ENCODE results near the gene CALCB.
"Not testable (repeated sequence)": the region's sequence is repeated elsewhere in the genome, so short reads cannot be mapped to it uniquely, and the experiment has no call there.

Gene CALCB

DNA sequence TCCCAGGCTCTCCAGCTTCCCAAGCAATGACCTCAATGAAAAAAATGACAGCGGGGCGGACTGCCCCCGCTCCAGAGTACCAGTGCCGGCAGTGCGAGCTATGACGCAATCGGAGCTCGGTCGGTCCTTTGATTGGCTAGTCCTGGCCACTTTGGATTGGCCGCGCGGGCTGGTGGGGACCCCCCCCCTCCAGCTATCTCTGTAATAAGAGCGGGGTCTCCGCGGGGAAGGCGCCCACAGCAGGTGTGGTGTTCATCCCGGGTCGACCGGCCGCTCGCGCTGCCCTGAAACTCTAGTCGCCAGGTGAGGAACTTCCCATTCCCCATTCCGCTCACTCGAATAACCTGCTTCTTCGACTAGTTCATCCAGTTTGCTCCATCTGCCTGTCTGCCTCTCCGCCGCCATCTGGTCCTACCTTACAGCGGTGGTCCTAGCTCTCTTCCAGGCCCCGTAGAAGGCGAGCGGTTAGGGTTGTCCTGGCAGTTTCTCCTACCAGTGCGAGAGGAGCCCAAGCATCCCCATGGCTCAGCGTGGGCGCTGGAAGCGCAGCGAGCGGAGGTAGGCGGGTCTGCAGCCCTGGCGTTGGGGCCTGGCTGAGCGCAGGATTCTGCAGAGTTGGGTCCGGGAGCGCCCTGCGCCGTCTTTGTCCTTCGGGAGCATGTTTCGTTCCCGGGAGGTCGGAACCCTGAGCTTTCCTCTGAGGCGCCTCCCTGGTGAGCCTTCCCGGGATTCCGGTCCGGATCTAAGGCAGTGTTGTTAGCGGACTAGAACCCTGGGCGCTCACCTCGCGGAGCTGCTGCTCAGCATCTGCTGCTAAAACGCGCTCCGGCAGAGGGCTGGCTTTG, at the start of gene CALCB:
Gene CALCB (plus strand): TSS at position 233 of the 845 bp plus-strand sequence. CDS start 1,126 bp downstream, outside the sequence.
- no peak for DNase-seq

DNA sequence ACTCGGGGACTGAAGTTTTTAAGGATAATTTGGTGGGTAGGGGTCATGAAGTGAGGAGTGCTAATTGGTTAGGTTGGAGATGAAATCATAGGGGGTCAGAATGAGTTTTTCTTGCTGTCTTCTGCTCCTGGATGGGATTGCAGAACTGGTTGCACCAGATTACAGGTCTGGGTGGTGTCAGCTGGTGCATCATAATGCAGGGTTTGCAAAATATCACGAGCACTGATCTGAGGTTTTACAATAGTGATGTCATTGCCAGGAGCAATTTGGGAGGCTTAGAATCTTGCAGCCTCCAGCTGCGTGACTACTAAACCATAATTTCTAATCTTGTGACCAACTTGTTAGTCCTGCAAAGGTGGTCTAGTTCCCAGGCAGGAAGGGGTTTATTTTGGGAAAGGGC, 46.4 kb upstream of the CALCB start:
- DNase-seq = no peak

DNA sequence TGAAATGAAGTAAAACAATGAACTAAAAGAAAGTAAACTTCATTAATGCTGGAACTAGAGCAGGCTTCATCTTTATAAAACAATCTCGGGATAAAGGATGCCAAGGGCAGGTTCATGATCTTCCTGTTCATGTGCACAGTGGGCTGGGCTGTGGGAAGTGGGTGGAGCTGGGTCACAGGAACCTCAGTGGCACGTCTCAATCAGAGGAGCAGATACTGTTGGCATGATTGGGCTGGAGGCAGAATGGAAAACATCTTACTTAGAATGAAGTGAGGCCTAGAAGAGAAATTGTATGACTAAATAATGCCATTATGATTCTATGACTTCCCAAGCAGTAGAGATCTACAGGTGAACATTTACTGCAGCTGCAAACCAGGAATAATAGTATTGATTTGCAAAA, 45.4 kb upstream of the CALCB start:
- DNase-seq = no peak

- no peak for DNase-seq
Observed at GRCh38 chr11:15028379-15028778, 45.0 kb upstream of the CALCB start.

DNA sequence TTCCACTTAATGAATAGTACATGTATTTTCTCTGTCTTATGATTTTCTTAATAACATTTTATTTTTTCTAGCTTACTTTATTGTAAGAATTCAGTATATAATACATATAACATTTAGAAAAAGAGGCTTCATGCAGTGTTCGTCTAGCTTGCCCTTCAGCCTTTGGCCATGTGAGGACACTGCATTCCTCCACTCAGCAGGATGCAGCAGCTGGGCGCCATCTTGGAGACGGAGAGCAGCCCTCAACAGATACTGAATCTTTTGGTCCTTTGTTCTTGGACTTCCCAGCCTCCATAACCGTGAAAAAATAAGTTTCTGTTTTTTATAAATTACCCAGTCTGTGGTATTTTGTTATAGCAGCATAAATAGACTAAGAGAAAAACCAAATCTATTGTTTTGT, 41.4 kb upstream of the CALCB start:
- DNase-seq = not testable (repeated sequence)

DNA sequence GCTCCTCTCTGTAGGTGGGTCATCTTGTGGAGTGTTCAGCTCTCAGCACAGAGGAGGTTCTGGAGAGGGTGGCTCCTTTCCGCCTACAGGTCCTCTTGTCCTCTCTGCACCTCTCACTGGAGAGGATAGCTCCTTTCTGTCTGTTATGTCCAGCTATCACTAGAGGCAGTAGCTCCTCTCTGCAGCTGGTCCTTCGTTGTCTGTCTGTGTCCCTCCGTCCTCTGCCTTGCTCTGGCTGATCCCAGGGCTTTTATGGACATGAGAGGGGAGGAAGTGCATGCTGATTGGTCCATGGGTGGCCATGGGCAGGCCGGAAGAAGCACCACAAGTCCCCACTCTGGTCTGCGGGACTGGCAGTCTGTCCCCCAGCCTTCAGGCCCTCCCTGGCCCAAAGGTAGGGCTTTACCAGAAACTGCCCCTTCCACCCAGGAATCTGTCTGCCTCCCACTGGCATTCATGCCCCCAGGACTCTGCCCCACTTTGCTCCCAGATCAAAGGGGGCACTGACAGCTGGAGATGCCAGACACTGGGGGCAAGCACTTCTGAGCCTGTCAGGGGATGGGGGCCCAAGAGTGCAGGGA, 38.6 kb upstream of the CALCB start:
- no peak for DNase-seq

GRCh38 chr11:15035283-15035682, 38.1 kb upstream of the CALCB start:
- DNase-seq = no peak

- DNase-seq = no peak
Observed at GRCh38 chr11:15038963-15039362, 34.4 kb upstream of the CALCB start.

- DNase-seq = no peak
Observed at GRCh38 chr11:15045209-15045608, 28.2 kb upstream of the CALCB start.

DNA sequence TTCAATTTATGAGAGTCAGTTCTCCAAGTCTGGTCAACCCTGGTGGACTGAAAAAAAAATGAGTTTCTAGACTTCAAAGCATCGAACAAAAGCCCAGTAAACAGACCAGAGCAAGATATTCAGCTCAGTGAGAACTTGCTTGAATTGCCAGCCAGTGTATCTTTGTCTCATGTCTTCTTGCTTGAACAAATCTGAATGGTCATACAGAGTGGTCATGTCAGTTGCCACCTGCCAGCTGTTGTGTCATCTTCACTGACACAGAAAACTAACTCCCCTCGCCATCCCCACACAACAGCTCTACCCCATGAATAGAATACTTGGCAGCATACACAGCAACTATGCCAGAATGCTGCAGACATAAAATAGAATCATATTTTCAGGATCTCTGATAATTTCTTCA, 27.5 kb upstream of the CALCB start:
- DNase-seq = no peak

DNA sequence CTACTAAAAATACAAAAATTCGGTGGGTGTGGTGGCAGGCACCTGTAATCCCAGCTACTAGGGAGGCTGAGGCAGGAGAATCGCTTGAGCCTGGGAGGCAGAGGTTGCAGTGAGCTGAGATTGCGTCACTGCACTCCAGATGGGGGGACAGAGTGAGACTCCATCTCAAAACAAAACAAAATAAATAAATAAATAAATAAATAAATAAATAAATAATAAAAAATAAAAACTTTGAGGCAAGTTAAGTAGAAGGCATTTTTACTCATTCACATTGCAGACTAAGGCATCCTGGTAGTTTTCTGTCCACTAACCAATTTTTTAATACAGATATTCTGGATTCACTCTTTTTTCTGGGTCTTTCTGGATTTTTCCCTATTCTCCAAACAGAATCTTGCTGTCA, 26.7 kb upstream of the CALCB start:
- not testable (repeated sequence) for DNase-seq

DNA sequence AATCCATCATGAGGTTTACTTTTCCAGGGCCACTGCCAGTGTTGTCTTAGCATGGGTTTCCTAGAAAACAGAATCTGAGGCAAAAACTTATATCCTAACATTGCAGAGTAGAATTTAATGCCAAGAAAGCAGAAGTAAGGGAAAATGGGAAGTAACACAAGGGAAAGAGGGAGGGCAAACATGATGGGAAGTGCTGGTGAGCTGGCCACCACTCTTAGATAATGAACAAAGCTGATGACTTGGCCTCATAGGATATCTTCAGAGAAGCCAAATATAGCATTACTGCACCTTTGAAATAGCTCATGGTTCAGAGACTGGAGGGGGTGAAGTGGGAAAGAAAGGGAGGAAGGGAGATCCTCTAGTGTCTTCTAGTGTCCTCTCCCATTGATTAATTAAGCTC, 24.8 kb upstream of the CALCB start:
- no peak for DNase-seq

- DNase-seq = no peak
Observed at GRCh38 chr11:15053191-15053685, 20.2 kb upstream of the CALCB start.

DNA sequence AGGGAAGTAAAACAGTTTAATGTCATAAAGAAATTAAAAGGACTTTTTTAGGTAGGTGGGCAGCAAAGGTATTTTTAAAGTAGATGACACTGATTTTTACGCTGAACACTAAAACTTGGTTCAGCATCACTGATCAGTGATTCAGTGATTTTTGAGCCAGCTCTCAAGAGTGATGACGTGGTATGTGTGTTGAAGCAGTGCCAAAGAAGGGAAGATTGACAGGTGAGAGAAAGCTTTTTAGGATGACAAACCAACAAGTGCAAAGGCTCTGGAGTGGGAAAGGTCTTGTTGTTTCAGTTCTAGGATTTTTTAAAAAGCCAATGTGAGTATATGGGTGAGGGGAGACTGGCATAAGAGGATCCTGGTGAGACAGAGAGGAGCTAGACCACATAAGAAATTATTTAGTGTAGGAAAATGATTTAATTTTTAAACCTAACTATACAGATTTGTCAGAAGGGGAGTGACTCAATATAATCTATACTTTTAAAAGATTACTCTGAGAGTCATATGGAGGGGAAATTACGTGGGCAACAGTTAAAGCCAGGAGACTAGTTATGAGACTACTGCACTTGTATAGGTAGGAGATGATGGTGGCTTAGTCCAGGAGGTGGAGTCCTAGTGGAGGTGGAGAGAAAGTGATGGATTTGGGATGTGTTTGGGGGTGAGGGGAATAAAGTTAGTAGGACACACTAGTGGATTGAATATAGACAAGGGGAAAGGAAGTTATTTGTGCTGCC, 17.6 kb upstream of the CALCB start:
- no peak for DNase-seq

DNA sequence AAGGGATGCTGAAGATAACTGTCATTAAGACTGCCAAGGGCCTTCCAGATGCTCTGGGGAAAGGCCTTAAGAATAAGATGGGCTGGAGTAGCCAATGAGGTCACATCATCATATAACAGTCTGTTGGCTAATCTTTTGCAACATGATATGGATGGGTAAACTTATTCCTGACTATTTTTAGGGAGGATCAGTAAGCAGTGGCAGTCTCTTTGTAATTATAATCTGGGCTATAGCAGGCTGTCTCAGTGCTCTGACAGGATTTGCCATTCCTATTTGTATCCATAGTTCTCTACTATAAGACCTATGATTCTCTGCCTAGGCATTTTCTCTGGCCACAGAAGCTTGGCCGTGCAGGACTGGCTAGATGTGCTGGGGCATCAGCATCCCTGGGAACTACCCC, 16.1 kb upstream of the CALCB start:
- no peak for DNase-seq

- no peak for DNase-seq
Observed at GRCh38 chr11:15059132-15059915, 14.1 kb upstream of the CALCB start.

DNA sequence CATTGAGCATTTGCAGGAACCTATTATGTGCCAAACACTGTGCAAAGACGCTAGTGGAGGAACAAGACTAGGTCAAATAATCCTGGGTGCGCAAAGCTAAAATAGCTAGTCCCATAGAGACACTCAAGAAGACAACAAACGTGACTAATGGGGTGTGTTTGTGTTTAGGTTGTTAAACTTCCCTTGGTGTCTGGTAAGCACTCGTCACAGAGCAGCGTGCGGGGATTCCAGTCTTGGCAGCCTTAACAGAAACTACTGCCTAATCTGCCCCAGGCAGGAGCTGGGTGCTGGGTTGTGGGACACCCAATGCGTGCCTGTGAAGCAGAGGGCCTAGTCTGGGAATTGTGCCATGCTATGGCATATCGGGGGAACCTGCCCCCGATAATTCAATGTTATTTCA, 10.8 kb upstream of the CALCB start:
- DNase-seq = no peak

DNA sequence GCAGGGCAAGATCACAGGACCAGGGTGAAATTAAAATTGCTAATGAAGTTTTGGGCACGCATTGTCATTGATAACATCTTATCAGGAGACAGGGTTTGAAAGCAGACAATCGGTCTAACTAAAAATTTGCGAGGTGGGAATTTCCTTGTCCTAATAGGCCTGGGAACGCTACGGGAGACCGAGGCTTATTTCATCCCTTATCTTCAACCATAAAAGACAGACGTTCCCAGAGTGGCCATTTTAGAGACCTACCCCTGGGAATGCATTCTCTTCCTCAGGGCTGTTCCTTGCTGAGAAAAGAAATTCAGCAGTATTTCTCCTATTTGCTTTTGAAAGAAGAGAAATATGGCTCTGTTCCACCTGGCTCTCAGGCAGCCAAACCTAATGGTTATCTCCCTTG, 3.6 kb upstream of the CALCB start:
- DNase-seq = not testable (repeated sequence)

DNA sequence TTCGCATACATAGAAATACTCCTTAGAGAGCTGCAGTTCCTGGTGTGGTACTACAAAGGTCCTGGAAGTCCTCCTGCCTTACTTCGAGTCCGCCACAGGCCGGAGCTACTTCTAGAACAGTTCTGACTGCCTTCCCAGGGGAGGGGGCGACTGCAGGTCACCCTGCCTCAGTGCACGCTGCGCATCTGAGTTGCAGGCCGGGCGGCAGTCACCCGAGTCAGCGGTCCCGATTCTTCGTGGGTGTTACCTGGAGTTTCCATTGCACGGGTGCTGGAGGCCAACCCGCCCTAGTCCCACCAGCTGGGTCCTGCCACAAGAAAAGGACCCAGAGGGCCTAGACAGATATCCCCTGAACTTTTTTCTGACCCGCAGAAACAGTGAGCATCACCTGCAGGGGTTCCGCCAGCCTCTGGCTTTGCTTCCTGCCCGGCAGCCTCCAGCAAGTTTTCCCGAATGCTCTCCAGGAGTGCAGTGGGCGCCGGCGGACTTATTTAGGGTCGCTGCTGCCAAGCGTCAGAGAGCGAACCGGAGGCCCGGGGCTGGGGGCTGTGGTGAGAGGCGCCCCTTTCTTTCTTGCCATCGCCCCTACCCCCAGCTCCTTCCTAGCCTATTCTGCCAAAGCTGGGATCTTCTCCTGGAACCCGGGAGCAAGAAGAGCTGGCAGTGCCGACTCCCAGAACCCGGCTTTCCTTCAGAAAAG, 1.7 kb upstream of the CALCB start:
- no peak for DNase-seq

- DNase-seq = no peak
Observed at GRCh38 chr11:15072551-15073143, 746 bp upstream of the CALCB start.

GRCh38 chr11:15074206-15075161, 1.1 kb downstream of the CALCB start:
- peak; percentile 77 for DNase-seq

Measured in activated gamma-delta T cell treated with Interleukin-2 at 50 U/mL for 16 hours (primary cell).